Activated CD4-positive, alpha-beta T cell treated with anti-CD3 and anti-CD28 coated beads, Interleukin-2, amount 50 U/mL, for 24 hours (primary cell): Measurements from ENCODE around the gene MYBBP1A.
A peak's percentile ranks its signal among the peaks of the same experiment; 100 is the strongest.

Source experiments
- DNase-seq, 2 donors: peaks; one replicate each; pipeline ENCODE4 v3.0.0-alpha.2; 2020; ENCODE audit warnings: low read depth in 1 of 2, low spot score in 1 of 2

Gene MYBBP1A

GRCh38 chr17:4573669-4574068 is 18.5 kb upstream of the MYBBP1A start:
- DNase-seq = peak; percentile 47 to 66

GRCh38 chr17:4573115-4573514 is 17.9 kb upstream of the MYBBP1A start:
- DNase-seq = no peak

- DNase-seq = no peak
Observed at GRCh38 chr17:4572131-4572530, 16.9 kb upstream of the MYBBP1A start.

GRCh38 chr17:4569591-4569990 is 14.4 kb upstream of the MYBBP1A start:
- no peak for DNase-seq

GRCh38 chr17:4566785-4567184 is 11.6 kb upstream of the MYBBP1A start:
- peak in 1 of 2 donors; percentile 45 for DNase-seq

GRCh38 chr17:4565209-4566141 is 10.3 kb upstream of the MYBBP1A start:
- peak in 1 of 2 donors; percentile 41 for DNase-seq

- no peak for DNase-seq
Observed at GRCh38 chr17:4562015-4562969, 7.1 kb upstream of the MYBBP1A start.

GRCh38 chr17:4560837-4561256 is 5.7 kb upstream of the MYBBP1A start:
- DNase-seq = no peak

GRCh38 chr17:4560421-4560820 is 5.2 kb upstream of the MYBBP1A start, which contains the start of gene GGT6:
Gene GGT6, minus strand, starts transcription at chr17:4560577. Its CDS starts 56 bp downstream, at chr17:4560521.
- DNase-seq = no peak

GRCh38 chr17:4559966-4560365 is 4.8 kb upstream of the MYBBP1A start:
- DNase-seq = no peak

GRCh38 chr17:4559139-4559791 is 4.1 kb upstream of the MYBBP1A start:
- DNase-seq = no peak

- DNase-seq = no peak
Observed at GRCh38 chr17:4558347-4558971, 3.3 kb upstream of the MYBBP1A start.

GRCh38 chr17:4557626-4558346 is 2.6 kb upstream of the MYBBP1A start:
- DNase-seq = no peak

GRCh38 chr17:4556996-4557395 is 1.8 kb upstream of the MYBBP1A start:
- no peak for DNase-seq

GRCh38 chr17:4555873-4556759 is 932 bp upstream of the MYBBP1A start:
- no peak for DNase-seq

GRCh38 chr17:4554441-4554996 is 665 bp downstream of the MYBBP1A start:
- no peak for DNase-seq

- DNase-seq = no peak
Observed at GRCh38 chr17:4553669-4554068, 1.5 kb downstream of the MYBBP1A start.

- no peak for DNase-seq
Observed at GRCh38 chr17:4551796-4552525, 3.2 kb downstream of the MYBBP1A start.
